GM04503 (cell line): ENCODE data around the gene FKBP6.
"Not testable (repeated sequence)": the region's sequence is repeated elsewhere in the genome, so short reads cannot be mapped to it uniquely, and the experiment has no call there.

ENCODE experiments used
- DNase-seq: peaks from one replicate; pipeline ENCODE4 v3.0.0-alpha.2; 2012; ENCODE audit warnings: low read depth

The FKBP6 gene

DNA sequence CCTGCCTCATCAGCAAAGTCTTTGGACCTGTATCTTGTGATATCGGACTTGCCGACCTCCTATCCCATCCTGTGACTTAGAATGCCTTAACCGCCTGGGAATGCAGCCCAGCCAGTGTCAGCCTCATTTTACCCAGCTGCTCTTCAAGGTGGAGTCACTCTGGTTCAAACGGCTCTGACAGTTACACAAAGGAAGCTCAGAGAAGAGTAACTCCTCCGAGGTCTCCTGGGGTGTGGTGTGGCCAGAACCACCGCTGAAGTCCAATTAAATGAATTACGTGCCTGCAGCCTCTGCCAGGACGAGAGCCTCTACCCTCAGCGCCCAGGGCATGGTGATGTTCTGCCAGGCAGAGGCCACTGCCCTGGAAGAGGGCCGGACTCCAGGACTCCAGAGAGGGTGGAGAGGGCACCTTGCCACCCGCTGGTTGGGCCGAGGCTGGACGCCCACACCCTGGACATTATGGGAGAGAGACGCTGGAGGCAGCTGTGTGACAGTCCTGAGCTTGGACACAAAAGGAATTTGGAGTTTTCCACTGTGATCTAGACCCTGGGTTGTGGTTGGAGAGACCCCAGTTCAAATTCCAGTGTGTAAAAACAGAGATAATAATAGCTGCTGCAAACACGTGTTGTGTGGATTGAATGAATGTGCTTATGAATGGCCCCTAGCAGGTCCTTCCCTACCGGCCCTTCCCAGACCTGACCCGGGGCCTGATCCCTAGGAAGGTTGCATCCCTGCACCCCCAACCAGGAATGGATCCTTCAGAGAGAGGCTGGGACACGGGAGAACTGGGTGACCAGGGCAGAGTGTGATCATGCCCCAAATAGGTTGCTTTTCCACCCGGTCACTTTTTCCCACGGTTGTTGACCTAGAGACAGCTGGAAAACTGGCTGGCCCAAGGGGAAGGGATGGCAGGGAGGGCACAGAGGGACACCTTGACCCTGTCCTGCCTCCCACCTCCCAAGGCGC lies 67.9 kb downstream of the FKBP6 start:
- DNase-seq: no peak

DNA sequence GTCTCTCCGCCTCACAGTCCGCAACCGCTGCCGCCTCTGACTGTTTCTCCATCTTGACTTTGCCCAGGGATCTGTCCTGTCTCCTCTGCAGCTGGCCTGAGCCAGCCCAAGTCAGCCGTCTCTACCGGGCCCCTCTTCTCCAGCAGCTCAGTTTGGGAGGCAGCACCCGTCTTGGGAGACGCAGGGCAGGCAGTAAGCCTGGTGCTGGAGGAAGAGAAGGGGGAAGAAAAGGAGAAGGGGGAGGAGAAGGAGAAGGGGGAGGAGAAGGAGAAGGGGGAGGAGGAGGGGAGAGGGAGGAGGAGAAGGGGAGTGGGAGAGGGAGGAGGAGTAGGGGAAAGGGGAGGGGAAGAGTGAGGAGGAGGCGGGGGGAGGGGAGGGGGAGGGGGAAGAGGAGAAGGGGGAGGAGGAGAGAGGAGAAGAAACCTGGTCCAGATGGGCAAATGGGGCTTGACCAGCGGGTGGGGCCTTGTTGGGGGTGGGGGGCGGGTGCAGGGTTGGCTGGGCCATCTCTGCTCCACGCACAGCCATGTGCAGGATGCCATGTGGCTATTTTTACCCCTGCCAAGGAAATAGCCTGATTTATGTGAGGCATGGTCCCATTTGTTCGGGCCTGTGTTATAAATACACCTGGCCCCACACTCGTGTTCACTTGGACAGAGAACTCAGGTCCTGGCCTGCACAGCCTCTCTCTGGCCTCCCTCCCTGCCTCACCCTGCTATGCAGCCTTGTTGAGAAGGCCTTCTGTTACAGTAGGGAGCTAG lies 69.7 kb downstream of the FKBP6 start:
- DNase-seq: no peak

DNA sequence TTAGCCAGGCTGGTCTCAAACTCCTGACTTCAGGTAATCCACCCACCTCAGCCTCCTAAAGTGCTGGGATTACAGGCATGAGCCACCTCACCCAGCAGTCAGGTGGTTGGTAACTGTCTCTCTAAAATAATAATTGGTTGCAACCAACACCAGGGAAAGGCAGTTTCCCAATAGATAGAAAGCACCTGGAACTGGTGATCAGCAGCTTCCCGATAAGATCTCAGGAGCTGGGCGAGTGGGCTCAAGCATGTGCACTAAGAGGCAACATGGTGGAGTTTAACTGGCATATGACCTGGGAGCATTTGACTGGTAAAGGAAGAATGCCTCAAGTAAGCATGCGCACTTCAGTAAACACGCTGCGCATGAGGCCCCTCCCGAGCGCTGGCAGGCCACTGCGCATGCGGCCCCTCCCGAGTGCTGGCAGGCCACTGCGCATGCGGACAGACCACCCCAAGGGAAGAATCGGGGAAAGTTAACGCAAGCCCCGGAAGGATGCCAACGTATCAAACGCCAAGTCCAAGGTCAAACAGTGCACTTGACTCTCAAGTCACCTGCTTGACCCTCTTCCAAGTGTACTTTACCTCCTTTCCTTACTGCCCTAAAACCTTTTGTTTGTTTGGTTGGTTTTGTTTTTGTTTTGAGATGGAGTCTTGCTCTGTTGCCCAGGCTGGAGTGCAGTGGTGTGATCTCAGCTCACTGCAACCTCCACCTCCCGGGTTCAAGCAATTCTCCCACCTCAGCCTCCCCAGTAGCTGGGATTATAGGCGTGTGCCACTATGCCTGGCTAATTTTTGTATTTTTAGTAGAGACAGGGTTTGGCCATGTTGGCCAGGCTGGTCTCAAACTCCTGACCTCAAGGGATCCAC lies 71.5 kb downstream of the FKBP6 start:
- DNase-seq: peak; percentile 7

DNA sequence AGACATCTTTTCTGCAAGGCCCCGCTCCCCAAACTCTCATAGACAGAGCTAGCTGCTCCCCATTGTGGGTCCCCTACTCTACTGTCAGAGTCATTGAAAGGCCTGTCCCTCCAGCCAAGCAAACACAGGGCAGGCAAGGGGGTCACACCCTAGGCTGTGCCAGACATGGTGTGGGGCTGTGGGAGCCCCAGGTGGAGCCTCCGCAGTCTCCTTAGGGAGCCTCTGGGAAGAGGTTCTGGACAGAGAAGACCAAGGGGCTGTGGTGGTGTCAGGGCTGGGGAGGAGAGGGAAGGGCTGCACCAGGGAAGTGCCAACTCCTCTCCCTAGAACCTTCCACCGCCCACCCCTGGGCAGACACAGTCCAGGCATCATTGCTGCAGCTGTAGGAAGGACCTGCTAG lies 76.9 kb downstream of the FKBP6 start:
- not testable (repeated sequence) for DNase-seq
